HUDEP-2 (cell line): Measurements from ENCODE around the gene SDHA.
"Not testable (repeated sequence)": the region's sequence is repeated elsewhere in the genome, so short reads cannot be mapped to it uniquely, and the experiment has no call there.

ENCODE experiments used
- DNase-seq, 76 experiments: peaks; one replicate each; lab custom pipeline; 2025; ENCODE audit not compliant: unreplicated experiment in 76 of 76; lab: John Stamatoyannopoulos, UW

SDHA gene

DNA sequence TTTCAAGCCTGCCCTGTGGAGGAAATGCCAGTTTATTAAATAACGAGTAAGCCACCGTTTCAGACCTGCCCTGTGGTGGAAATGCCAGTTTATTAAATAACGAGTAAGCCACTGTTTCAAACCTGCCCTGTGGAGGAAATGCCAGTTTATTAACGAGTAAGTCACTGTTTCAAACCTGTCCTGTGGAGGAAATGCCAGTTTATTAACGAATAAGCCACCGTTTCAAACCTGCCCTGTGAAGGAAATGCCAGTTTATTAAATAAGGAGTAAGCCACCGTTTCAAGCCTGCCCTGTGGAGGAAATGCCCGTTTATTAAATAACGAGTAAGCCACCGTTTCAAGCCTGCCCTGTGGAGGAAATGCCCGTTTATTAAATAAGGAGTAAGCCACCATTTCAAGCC, 33.9 kb downstream of the SDHA start:
- DNase-seq: not testable (repeated sequence)

DNA sequence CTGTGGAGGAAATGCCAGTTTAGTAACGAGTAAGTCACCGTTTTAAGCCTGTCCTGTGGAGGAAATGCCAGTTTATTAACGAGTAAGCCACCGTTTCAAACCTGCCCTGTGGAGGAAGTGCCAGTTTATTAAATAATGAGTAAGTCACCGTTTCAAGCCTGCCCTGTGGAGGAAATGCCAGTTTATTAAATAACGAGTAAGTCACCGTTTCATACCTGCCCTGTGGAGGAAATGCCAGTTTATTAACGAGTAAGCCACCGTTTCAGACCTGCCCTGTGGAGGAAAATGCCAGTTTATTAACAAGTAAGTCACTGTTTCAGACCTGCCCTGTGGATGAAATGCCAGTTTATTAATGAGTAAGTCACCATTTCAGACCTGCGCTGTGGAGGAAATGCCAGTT, 34.4 kb downstream of the SDHA start:
- no peak for DNase-seq

DNA sequence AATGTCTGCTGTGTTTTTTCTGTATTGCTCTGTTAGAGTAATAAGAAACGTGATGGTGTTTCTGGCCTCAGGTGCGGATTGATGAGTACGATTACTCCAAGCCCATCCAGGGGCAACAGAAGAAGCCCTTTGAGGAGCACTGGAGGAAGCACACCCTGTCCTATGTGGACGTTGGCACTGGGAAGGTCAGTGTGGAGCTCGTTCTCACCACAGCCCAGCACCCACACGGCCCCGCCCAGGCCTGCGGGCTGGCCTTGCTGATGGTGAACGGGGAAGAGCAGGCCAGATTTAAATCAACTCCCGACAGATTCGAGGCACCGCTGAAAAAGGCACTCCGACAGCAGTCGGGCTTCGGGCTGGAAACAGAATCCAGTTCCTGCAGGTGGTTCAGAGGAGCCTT, 36.2 kb downstream of the SDHA start:
- DNase-seq: not testable (repeated sequence)

DNA sequence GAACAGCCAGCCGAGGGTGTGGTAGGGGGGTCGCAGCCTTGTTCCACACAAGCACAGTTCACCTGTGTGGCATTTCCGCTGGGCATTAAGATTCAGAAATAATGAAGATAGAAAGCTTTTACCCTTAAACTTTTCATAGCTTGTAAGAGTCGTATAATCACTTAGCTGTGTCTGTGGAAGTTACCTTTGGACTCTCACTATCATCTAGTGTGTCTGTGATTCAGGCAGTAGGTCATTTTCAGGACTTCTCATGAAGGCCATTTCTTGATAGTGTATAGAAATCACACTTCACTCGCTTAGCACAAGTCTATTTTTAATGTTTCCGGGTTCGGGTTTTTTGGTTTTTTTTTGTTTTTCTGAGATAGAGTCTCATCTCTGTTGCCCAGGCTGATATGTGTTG, 37.0 kb downstream of the SDHA start:
- DNase-seq: not testable (repeated sequence)

DNA sequence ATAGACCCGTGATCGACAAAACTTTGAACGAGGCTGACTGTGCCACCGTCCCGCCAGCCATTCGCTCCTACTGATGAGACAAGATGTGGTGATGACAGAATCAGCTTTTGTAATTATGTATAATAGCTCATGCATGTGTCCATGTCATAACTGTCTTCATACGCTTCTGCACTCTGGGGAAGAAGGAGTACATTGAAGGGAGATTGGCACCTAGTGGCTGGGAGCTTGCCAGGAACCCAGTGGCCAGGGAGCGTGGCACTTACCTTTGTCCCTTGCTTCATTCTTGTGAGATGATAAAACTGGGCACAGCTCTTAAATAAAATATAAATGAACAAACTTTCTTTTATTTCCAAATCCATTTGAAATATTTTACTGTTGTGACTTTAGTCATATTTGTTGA, 38.2 kb downstream of the SDHA start:
- DNase-seq: not testable (repeated sequence)

DNA sequence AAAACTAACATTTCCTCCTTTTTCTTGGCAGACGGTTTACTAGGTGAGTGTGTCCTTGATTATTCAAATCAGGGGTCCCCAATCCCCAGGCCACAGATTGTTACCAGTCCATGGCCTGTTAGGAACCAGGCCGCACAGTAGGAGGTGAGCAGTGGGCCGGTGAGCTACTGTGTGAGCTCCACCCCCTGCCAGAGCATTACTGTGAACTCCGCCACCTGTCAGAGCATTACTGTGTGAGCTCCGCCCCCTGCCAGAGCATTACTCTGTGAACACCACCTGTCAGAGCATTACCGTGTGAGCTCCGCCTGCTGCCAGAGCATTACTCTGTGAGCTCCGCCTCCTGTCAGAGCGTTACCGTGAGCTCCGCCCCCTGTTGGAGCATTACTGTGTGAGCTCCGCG, 39.0 kb downstream of the SDHA start:
- DNase-seq: no peak

DNA sequence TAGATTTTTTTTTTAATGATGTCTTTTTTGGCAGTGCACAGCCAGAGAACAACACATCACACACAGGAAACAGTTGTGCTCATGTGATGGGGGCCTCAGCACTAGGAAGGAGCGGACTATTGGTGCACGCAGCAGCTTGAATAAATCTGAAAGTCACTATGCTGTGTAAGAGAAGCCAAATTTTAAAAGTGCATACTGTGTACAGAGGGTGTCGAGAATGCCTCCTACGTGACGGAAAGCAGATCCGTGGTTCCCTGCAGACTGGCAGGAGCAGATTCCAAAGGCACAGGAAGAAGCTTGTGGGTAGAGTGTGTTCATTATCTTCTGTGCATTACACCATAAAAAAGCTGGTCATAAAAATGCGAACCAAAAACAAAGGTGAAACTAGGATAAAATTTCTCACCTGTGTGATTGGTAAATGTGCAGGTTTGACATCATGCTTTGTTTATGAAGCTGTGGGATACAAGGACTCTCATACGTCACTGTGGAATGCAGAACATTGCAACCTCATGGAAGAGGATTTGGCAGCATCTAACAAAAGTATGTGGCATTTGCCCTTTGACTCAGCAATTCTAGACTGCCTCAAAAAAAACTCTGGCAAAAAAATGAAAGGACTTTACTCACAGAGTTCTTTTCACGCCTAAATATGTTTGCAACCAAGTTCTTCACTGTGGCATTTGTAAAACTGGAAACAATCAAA, 45.3 kb downstream of the SDHA start:
- not testable (repeated sequence) for DNase-seq

DNA sequence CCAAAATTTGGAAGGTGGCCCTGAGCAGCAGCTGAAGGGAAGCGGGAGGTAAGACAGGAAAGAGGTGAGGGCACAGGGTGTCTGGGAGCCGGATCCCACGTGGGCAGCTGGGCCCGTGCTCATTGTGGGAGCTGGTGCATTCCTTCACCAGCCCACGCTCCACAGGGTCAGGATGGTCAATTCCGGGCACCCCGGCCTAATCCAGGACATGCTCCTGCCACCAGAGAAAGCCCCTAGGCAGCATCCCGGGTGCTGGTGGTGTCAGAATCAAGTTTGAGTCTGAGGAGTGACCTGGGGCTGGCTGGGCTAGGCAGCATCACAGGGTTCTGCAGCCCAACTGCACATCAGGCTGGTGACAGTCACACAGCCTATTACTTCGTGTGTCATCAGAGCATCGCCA, 46.2 kb downstream of the SDHA start:
- no peak for DNase-seq

DNA sequence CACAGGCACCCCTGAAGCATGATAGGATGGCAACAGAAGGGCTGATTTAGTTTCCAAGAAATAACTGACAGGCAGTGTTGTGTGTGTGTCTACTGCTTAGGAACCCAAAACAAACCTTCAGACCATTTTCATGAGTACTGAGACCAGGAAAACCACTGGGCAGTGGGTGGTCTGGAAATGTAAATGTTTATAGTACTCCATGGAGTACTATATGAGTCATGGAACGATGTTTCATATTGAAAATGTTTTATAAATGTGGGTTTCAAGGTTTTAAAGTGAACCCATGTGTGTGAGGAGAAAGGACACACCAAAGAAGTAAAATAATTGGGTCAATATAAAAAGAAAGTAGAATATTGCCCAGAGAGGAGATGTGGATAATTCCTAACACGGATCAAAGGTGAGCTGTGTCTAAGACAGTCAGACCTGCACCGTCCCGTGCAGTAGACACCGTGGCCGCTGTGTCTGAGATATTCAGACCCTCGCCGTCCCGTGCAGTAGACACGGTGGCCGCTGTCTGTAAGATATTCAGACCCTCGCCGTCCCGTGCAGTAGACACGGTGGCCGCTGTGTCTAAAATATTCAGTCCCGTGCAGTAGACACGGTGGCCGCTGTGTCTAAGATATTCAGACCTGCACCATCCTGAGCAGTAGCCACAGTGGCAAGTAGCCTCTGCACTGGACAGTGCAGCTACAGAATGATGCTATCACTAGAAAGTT, 48.3 kb downstream of the SDHA start:
- DNase-seq: not testable (repeated sequence)

DNA sequence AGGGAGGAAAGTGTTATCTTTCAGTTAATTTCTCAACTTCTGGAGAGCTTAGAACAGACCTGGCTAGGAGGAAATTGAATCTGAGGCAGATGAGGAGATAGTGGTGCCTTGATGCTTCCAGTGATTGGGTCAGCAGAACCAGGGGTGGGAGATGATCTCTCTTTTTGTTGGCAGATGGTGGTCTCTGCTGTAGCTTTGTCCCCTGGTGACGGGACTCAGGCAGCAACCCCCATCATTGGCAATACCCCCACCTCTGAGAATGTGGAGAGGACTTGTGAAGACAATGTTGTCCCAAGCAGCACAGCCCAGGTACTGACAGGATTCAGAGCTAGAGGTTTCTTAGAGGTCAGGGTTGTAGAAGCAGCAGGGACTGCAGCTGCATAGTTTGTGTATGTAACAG, 49.6 kb downstream of the SDHA start:
- DNase-seq: no peak

DNA sequence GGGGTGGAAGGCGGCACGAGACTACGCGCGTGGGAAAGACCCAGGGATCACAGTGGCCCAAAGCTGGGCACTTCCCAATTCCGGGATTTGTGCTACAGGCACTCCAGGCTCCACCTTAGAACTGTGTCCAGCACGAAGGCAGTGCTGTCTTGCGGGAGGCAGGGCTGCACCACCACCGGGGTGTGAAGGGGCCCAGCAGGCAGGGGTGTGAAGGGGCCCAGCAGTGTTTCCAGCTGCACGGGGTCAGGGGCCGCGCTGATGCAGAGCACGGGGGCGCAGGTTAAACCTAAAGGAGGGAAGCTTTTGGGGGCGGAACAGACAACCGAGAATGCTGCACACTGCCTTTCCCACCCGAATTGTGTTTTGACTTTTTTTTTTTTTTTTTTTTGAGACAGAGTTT, 52.2 kb downstream of the SDHA start:
- DNase-seq: no peak

DNA sequence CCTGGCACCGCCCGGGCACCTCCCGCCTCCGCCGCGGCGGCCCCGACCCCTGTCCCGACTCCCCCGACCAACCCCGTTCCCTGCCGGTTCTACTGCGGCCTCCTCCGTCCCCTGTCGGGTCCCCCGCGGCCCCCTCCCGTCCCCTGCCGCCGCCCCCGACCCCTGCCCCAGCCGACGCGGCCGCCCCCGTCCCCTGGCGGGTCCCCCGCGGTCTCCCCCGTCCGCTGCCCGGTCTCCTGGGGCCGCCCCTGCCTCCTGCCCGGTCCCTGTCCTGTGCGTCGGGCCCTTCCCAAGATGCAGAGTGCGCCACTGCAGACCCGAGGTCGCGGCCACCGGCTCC, 53.7 kb downstream of the SDHA start:
- DNase-seq: not testable (repeated sequence)

DNA sequence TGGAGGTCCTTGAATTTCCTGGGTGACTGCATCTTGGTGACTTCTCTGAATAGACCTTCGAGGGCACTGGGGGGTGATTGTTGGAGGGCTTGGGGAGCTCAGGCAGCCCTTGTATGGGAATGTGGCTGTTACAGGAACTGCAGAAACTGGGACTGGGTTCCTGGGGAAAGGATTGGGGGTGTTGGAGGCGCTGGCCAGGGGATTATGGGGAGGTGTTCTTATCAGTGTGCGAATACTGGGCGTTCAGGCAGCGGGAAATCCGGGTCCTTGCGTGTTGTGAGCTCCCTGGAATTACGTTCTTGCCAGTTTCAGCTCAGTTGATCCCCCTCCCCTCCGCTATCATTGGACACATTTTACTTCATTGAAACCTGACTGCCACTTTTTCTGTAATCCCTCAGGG, 55.0 kb downstream of the SDHA start:
- DNase-seq: not testable (repeated sequence)

DNA sequence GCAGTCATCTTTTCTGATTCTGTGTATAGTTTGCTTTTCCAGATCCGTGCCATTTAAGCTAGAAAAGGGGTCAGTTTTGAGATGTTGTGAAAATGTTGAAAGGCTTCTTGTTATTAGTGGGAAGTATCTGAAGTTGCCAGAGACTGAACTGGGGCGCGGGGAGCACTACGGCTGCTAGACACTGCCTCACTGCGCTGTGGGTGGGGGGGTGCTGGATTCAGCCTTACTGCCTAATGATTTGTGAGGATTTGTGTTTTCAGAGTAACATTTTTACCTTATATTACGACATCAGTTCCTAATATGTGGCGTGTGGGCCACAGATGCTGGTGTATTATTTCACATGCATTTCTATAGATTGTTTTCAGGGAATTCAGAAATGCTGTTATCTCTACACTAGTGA, 55.4 kb downstream of the SDHA start:
- DNase-seq: not testable (repeated sequence)

DNA sequence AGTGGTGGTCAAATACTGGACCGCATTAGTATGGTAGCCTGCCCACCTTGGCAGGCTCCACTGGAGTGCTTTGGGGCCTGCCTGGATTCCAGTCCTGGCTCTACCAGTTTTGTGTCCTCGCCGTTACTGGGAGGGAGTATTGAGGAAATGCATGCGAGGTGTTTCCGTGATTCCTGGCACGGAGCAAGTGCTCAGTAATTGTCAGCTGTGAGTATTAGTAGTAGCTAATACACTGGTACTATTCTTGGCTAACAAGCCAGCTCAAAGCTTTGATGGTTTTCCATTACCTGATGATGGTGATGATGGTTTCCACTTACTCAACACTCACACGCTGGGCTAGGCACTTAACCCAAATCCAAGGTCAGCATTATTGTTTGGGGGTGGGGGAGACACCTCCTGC, 56.2 kb downstream of the SDHA start:
- DNase-seq: not testable (repeated sequence)

DNA sequence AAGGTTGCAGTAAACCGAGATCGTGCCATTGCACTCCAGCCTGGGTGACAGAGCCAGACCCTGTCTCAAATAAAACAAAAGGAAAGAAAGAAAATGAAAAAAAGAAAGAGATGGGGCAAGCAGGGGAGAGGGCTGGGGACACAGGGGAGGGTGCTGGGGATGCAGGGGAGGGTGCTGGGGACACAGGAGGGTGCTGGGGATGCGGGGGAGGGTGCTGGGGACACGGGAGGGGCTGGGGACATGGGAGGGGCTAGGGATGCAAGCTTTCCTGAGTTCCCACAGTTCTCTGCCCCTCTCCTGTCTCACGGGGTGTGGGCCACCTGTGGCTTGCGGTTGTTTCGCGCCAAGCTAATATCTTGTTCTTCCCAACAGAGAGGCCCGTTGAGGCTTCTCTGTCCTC, 60.5 kb downstream of the SDHA start:
- no peak for DNase-seq

DNA sequence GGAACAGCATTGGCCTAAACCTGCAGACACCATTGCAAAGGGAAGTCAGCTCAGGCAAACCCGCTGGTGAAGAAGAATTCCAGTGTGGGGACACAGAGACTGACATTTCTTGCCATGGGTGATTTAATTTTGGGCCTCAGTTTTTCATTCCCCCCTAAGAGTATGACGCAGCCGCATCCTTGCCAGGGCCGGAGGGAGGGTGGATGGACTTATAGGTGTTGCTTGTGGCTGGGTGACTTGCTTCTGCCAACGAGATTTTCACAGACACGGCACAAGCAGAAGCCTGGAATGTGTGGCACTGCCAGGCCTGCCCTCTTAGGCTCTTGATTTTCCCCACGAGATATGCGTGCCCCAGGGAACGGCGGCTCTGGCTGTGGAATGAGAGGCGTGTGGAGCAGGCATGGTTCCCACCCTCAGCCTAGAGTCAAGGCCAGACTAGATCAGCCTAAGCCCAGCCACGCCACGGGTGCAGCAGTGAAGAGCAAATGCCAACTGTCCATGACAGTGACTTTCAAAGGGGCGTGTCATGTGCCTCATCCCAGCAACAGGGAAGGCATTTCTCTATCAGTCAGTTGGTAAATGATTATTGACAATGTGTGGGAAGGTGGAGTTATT, 61.0 kb downstream of the SDHA start:
- not testable (repeated sequence) for DNase-seq

DNA sequence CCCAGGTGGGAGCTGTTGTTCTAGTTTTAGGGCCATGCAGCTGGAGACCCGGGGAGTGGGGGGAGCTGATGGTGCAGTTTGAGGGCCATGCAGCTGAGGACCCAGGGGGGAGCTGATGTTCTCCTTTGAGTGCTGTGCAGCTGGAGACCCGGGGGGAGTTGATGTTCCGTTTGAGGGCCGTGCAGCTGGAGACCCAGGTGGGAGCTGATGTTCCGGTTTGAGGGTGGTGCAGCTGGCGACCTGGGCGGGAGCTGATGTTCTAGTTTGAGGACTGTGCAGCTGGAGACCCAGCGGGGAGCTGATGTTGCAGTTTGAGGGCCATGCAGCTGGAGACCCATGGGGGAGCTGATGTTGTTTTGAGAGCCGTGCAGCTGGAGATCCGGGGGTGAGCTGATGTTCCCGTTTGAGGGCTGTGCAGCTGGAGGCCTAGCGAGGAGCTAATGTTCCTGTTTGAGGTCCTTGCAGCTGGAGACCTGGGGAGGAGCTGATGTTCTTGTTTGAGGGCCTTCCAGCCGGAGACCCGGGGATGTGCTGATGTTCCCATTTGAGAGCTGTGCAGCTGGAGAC, 68.0 kb downstream of the SDHA start:
- no peak for DNase-seq

DNA sequence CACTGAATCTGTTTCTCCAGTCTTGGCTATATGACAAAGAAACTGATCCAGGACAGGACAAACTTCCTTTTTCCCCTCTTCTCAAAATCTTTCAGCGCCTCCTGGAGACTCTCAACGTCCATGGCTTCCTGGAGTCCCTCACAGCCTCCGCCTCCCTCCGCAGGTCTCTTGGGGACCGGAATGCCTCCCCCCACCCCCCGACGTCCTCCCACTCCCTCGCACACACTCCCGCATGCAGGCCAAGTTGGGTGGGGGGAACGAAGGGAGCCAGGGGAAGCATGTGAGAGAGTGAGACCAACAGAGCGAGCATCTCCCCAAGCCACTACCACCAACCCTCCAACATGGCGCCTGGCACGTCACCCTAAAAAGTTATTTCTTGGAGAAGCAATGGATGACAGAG, 72.1 kb downstream of the SDHA start:
- DNase-seq: not testable (repeated sequence)

DNA sequence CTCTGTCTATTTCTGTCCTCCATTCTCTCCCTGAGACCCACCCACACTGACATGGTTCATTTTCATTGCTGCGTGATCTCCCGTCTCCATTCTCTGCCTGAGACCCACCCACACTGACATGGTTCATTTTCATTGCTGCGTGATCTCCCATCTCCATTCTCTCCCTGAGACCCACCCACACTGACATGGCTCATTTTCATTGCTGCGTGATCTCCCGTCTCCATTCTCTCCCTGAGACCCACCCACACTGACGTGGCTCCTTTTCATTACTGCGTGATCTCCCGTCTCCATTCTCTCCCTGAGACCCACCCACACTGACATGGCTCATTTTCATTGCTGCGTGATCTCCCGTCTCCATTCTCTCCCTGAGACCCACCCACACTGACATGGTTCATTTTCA, 73.2 kb downstream of the SDHA start:
- DNase-seq: not testable (repeated sequence)

DNA sequence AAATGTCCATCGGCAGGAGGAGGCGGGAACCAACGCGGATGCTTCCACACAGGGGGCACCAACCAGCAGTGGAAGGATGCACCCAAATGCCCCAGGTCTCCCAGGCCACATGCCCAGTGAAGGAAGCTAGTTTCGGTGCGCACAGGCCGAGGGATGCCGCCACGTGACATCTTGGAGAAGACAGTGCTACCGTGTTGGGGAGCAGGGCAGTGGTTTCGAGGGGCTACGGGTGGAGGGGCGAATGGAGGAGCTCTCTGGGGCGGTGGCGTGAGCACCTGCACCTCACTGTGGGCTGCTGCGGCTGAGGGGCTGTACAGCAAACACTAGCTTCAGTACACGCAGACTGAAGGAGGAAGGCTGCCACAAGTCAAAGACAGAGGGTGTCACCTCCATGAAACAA, 76.7 kb downstream of the SDHA start:
- not testable (repeated sequence) for DNase-seq

DNA sequence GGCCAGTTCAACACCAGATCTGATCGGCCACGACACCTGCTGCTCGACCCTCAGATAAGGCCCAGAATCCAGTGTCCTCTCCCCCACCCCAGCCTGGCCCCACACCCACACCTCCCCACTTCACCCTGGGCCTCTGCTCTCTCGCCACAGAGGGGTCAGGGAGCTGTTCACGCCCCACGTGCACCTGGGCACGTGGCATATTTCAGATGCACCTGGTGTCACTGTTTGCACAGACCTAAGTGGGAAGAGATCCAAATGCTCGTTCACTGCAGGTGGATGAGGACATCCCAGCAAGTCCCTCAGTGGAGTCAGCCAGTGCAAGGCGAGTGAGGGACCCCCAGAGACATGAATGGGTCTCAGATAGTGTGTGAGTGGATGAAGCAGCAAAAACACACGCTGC, 78.1 kb downstream of the SDHA start:
- not testable (repeated sequence) for DNase-seq
